ENCODE results near the gene HOXC6.

Gene HOXC6

DNA sequence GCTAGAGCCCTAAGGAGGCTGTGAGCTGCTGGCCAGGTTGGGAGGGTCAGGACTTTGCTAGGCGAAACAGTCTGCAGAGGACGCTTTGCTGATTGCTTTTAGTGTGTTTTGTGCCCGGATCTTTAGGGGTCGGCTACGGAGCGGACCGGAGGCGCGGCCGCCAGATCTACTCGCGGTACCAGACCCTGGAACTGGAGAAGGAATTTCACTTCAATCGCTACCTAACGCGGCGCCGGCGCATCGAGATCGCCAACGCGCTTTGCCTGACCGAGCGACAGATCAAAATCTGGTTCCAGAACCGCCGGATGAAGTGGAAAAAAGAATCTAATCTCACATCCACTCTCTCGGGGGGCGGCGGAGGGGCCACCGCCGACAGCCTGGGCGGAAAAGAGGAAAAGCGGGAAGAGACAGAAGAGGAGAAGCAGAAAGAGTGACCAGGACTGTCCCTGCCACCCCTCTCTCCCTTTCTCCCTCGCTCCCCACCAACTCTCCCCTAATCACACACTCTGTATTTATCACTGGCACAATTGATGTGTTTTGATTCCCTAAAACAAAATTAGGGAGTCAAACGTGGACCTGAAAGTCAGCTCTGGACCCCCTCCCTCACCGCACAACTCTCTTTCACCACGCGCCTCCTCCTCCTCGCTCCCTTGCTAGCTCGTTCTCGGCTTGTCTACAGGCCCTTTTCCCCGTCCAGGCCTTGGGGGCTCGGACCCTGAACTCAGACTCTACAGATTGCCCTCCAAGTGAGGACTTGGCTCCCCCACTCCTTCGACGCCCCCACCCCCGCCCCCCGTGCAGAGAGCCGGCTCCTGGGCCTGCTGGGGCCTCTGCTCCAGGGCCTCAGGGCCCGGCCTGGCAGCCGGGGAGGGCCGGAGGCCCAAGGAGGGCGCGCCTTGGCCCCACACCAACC, 1.5 kb downstream of the HOXC6 start:
- no peak for DNase-seq (ENCODE audit: low spot score)

DNA sequence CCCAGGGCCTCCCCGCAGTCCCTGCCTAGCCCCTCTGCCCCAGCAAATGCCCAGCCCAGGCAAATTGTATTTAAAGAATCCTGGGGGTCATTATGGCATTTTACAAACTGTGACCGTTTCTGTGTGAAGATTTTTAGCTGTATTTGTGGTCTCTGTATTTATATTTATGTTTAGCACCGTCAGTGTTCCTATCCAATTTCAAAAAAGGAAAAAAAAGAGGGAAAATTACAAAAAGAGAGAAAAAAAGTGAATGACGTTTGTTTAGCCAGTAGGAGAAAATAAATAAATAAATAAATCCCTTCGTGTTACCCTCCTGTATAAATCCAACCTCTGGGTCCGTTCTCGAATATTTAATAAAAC, 2.2 kb downstream of the HOXC6 start:
- no peak for DNase-seq (ENCODE audit: low spot score)

DNA sequence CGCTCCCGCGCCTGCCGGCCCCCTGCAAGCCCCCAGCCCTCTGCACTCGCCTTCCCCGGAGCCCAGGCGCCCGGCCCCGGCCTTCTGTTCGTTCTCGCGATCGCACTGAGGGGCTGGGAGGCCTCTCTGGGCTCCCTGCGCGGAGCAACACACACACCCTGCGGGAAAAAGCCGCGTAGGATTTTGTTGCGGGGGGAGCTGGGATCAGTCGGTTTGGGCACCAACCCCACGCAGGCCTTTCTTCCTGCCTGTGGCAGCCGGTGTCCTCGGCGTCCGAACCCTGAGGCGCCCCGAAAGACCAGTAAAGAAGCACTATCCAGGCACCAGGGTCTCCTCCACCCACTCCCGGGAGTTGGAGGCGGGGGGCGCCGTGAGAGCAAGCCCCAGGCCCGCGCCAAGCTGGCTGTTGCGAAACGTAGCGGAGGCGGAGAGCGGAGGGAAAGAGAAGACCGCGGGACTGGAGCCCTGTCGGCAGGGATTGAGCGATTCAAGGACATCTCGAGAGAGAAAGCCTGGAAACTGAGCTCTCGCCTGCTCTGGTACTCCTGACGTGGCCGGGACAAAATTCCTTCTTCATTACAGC, 2.7 kb downstream of the HOXC6 start:
- DNase-seq (ENCODE audit: low spot score), result no peak

DNA sequence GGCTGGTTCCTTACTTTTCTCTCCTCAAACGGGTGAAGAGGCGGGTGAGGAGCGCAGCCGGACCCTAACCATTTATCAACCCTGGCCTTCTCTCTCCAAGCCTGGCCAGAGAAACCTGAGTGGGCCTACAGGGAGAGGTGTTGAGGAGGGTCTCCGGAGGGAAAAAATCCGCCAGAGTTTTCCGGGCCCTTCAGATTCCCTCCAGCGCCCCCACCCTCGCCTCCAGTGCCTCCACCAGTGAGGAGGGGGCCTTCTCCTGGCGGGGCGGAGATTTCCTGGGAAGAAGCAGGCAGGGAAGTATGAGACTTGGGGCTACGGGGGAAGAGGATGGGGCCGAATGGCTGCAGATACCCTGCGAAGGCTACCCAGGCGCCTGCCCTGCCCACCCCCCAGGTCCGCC, 3.2 kb downstream of the HOXC6 start:
- no peak for DNase-seq (ENCODE audit: low spot score)

DNA sequence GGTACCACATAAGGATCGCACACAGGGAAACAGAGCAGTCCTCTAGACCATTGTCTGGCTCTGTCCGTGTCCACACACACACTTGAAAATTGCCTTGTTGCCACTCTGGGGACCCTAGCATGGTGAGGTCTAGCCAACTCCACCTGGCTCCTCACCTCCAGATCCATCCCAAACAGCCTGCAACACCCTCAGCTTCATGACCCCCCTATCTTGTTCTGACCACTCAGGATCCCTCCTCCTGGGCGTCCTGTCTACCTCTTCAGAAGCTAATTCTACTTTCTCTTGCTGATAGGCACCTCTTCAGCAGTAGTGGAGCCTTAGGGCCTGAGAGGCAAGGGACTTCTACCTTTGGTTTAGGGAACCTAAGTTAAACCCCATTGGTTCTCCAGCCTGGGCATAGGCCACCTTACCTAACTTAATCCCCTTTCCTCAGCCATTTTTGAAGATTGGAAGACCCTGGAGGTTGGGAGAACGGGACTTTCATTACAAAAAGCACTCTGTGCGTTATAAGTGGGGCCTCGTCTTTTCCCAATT, 3.9 kb downstream of the HOXC6 start:
- no peak for DNase-seq (ENCODE audit: low spot score)

DNA sequence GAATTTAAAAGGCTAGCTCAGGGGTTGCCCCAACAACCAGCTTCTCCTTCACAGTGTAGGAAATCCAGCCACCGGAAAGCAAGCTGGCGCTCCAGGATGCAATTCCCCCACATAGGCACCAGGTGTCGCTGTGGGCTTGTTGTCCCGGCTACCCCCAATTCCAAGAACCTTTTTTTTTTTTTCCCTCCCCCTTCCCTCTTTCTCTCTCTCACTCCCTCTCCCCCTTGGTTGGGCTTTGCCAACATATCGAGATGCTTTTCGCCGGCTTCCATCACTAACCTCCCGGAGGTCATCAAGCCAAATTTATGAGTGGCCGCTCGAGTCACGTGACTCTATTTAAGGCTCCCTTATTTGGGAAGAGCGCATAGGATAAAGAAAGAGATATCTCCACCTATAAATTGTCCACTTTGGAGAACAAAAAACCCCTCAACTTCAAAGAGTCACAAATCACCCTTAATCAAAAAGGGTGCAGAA, 4.4 kb downstream of the HOXC6 start, which contains the start of gene HOXC5:
Gene HOXC5, plus strand, starts transcription at position 424 of the 474 bp plus-strand sequence. CDS start 73 bp downstream, outside the sequence.
- DNase-seq (ENCODE audit: low spot score), result peak; percentile 94

DNA sequence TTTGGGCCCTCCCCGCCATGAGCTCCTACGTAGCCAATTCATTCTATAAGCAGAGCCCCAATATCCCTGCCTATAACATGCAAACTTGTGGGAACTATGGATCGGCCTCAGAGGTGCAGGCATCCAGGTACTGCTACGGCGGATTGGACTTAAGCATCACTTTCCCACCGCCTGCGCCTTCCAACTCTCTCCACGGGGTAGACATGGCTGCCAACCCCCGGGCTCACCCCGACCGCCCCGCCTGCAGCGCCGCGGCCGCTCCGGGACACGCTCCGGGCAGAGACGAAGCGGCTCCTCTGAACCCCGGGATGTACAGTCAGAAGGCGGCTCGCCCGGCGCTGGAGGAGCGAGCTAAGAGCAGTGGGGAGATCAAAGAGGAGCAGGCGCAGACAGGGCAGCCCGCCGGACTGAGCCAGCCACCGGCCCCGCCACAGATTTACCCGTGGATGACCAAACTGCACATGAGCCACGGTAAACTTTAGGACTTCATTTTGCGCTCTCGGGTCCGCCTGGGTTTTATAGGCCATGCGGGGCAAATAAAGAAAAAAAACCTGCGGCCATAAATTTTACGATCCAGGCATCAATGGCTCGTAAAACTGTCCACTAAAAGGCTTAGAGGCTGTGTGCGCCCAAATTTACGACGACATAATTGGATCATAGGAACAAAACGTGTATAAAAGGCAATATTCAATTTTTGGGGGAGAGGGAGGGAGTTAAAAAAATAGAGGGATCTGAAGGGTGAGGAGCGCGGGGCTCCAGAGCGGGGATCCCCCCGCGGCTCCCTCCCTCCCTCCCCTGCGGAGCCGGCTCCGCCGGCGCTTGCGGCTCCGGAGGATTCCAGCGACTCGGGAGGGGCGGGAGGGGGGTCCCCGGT, 5.1 kb downstream of the HOXC6 start:
- peak; percentile 86 for DNase-seq (ENCODE audit: low spot score)

DNA sequence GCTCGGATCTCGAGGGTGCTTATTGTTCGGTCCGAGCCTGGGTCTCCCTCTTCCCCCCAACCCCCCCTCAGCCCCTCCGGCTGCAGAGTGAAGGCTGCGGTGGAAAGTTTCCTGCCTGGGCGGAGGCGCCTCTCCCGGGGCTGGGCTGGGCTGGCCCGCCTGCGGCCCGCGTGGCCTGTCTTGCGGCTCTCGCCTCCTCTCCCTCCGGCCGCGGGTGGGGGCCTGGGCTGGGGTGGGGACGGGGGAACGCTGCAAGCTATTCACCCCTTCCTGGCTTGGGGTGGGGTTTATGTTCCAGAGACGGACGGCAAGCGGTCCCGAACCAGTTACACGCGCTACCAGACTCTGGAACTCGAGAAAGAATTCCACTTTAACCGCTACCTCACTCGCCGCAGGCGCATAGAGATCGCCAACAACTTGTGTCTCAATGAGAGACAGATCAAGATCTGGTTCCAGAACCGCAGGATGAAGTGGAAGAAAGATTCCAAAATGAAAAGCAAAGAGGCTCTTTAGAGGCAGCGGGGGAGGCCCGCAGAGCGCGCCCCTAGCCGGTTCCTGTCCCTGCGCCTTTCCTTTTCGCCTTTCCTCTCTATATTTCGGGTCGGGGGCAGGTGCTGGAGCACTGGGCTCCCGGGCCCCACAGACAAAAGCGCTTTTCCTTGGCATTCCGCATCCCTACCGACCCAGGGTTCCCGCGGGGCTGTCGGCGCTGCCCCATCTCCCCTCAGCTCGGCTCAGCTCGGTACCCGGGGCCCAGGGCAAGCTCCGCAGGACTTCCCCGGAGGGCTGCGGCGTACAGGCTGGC, 5.9 kb downstream of the HOXC6 start:
- DNase-seq (ENCODE audit: low spot score), result no peak

DNA sequence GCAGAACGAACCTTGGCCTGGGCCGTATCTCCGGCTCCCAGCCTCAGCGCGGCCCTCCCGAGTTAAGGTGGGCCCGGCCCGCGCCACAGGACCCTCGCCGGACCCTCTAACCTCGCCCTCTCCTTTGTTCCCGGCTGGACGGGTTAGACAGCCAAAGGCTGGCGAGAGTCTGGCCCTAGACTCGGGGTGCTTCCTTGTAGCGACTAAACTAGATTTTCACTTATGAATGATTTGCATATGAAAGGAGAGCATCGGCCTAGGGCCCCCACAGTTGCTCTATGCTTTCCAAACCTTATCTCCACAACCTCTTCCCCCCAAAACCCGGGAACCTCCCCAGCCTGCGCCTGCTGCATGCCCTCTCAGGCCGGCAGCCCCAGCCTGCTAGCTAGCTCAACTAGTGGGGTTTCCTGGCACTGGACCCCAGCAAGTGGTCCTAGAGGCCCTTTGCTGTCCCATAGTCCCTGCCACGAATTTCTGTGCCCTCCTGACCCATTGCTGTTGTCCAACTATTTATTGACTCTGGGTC, 6.6 kb downstream of the HOXC6 start:
- DNase-seq (ENCODE audit: low spot score), result no peak

DNA sequence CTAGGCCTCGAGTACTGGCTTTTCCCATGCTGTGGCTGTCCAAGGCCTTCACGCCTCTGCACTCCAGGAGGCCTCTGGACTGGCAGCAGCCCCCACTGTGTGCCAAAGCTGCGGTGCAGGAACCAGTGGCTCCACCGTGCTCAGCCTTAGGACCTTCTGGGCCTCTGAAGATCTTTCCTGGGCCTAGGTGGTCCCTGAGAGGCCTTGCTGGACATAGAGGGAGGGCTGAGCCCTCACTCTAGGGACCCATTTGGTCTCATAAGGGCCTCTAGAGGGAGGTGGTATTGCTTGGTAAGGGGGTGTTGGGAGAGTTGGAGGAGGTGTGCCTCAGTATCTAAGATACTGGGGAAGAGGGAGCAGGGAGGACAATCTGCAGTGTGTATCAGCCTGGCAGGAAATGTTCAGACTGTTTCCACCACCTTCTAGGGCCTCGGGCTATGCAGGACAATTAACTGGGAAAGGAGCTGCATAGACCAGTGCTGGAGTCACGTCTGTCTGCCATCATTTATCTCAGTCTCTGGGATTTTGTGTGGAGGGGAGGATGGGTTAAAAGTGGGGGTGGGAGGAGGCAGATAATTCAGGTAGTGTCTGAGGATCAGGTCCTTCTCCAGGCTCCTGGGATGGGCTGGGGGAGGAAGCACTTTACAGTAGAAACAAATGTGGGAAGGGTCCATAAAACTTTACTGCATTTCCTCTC, 7.5 kb downstream of the HOXC6 start:
- no peak for DNase-seq (ENCODE audit: low spot score)

DNA sequence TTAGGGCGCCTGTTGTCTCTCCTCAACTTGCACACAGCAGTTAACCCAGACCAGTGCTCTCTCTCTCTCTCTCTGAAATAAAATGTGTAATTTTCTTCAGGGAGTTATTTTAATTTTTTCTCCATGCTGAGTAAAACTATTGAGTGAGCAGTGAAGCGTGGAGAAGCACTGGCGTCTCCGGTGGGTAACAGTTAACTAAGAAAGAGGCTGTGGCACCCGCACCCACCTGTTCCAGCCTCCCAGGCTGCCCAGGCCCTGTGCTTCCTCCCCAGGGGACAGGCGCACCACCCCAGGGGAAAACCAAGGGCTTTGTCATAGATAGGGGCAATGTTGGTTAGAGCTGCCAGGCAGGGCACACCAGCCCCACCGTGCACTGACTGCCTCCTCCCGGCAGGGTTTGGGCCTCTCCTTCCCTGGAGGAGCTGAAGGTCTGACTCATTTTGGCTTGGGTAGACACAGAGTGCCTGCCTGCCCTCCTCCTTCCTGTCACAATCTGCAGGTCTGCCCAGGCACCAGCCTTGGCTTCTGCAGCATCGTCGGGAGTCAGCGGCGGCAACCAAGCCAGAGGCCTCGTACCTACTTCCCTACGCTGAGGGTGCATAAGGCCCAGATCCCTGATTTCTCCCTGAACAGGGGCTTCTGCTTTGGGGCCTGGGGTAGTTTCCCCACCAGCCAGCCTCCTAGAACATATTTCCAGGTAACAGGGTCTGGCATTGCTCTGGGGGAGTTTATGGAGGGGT, 8.6 kb downstream of the HOXC6 start:
- DNase-seq (ENCODE audit: low spot score), result no peak

DNA sequence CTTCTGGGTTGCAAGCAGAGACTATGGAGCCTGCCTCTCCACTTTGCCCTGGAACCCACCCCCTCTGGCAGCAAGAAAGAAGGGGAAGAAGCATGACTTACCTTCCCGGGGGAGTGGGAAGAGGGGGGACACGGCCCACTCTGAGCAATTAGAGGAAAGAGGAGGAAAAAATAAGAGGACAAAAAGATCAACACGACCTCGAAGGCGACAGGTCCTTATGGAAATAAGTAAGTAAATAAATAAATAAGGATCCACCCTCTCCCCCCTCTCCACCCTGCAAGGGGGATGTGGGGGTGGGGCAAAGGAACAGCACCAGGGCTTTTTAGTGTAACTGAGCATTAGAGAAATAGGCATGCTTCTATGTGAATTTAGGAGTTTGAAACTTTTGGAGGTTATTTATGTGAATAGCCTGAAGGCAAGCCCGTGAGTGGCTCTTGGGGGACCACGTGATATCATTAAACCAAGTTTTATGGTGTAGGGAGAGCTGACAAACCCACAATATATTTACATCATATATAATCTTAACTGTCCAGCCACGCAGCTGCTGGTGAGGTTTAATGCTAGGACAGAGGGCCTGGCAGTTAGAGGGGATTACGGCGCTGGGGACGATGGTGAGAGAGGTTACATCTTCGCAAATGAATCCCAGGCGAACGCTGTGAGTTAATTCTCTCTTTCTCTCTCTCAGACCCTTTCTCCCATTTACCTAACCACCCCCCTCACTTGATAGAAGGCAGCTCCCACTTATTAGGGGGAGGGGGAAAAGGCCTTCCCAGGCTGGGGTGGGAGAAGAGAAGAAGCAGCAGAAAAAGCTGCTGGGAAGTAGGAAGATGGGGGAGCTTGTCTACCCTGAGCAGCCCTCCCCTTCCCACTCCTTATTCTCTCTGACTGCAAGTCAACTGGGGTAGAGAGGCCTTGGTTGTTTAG, 9.4 kb downstream of the HOXC6 start:
- no peak for DNase-seq (ENCODE audit: low spot score)

DNA sequence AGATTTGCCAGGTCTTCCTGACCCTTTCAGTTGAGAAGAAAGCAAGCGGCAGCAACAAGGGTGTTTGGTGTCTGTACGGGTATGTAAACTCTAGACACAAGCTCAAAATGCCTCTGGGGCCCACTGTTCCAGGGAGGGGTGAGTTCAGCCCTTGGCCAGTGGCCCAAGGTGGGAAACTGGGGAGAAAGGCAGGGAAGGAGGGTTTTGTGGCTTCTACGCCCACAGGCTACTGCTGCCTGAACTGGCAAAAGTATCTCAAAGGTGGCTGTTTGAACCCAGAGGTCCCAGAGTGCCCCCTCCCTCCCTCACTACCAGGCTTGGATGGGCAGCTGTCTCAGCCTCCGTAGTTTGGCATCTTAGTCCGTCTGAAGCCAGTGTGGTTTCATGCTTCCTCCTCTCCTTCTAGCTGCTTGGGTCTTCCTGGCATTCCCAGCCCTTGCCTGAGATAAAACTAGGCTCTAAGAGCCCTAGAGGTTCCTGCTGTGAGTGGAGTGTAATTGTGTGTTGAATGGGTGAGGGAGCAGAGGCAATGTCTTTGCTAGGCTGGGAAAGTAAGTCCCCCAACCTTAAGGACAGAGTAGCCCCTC, 10.1 kb downstream of the HOXC6 start:
- no peak for DNase-seq (ENCODE audit: low spot score)

DNA sequence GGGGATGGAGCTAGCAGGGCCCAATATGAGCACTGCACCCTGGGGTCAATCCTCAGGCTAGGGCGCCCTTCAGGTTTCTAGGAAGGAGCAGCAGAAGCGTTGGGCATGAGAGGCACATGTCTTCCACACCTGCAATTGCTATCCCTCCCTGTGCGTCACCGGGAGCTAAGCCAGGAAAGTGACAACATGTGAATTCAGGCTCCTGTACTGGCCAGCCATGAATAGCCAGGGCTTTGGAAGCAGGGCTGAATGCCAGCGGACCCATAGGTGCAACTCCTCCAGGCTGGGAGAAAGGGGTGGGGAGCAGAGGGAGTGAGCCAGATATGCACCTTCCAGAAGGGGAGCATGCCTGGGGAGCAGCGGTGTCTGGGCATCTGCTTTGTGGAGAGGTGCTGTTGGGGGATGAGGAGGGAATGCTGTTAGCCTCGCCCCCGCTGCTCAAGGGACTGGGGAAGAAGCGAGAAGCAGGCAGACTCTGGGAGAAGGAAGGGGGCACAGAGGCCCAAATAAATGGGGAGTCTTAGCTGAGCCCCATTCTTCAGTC, 10.7 kb downstream of the HOXC6 start:
- no peak for DNase-seq (ENCODE audit: low spot score)

DNA sequence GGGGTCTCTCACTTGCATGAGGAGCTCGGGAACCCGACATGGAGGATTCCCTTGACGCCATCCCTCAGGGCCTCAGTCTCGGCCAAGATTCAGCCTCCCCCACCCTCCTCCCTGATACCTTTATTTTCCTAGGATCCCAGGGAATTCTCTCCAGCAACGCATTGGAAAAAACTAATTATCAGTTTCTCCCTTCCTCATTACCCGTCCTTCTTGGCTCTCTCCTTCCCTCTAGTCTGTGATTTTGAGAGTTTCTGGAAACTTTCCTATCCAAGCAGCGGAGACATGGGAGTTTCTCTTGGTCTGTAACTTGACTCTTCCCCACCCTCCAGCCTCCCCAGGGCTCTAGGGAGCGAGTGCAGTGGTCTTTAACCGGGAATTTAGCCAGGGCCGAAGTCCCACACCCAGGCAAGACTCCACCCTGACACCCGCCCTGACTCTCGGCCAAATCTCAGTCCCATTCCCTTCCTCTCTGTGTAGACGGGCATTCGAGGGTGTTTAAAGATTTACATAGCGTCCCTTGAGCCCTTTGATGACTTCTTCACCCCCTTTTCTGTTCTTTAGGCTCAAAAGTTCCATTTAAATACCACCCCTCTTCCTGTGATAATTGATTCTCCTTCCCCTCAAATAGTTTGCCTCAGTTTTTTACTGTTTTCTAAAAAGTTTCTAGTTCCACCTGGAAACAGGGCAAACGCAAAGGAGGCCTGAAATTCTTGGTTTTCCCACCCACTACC, 11.3 kb downstream of the HOXC6 start:
- no peak for DNase-seq (ENCODE audit: low spot score)

DNA sequence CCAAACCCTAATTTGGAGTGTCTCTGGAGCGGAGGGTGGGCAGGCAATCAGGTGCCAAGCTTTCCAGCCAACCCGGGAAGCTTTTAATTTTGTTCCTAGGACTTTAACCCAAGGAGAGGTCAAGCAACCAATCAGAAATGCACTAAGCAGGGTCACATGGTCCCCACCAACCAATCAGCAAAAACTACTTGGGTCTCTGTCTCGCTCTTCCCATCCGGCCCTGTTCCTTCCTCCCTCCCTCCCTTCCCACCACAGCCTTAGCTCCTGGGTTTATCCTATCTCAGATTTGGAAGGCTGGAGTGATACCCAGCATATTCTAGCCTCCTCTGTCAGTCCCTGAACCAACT, 11.9 kb downstream of the HOXC6 start:
- peak; percentile 91 for DNase-seq (ENCODE audit: low spot score)

DNA sequence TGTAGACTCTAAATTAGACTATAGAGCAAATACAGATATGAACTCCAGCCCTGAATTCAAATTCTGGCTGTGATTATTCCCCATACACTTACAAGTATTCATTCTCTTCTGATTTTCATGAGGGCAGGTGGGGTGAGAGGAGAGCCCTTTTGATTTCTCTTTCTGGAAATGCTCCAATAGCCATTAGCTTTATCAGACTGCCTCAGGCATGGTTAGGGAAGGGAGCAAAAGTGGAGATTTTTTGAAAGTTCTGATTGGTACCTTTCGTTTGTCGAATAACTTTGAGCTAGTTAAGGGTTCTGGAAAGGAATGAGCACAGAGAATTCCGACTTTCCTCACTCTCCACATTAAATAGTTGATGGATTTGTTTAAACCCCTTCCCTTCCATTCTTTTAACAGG, 12.4 kb downstream of the HOXC6 start:
- DNase-seq (ENCODE audit: low spot score), result no peak

Measured in HuH-7 (cell line).